ENCODE measurements around the gene NINJ2. TPM values are rescaled to one million over a fixed set of nuclear protein-coding genes. Genes with fewer than 3 reads are reported as not detected.

NINJ2 gene
- total RNA-seq, 1 donor from 2014 or later: 0.26 TPM

- peak; percentile 85 for FAIRE-seq
These were observed 124.3 kb downstream of the NINJ2 start for GRCh38 chr12:538731-539539.

GRCh38 chr12:537772-538171 is 125.5 kb downstream of the NINJ2 start:
- no peak for TF ChIP-seq CTCF (IDR thresholded peaks at IDR 0.05; ENCODE audit: insufficient read depth, low read length, severe bottlenecking)
- peak; percentile 92 for DNase-seq (ENCODE audit: low read depth)

More at GRCh38 chr12:538731-539539, 124.3 kb downstream of the NINJ2 start:
- Histone ChIP-seq H3K36me3 (ENCODE audit: control insufficient read depth, insufficient read depth, low read length) (no peaks in the 10 kb centered on the region), H3K27me3 (ENCODE audit: control insufficient read depth, insufficient read depth, low read length) (peaks cover 5% of the 10 kb centered on the region), H3K4me3 (ENCODE audit: low read depth, low read length) (no peak overlapping the region)
- no peak for TF ChIP-seq CTCF (IDR thresholded peaks at IDR 0.05; ENCODE audit: insufficient read depth, low read length, severe bottlenecking)
- DNase-seq (ENCODE audit: low read depth): peak; percentile 54

GRCh38 chr12:536751-537245 is 126.4 kb downstream of the NINJ2 start:
- DNase-seq (ENCODE audit: low read depth): no peak
- no peak overlapping the region for H3K4me3 ChIP-seq (ENCODE audit: low read depth, low read length)
- FAIRE-seq: no peak
- no peak for TF ChIP-seq CTCF (IDR thresholded peaks at IDR 0.05; ENCODE audit: insufficient read depth, low read length, severe bottlenecking)
- H3K36me3 ChIP-seq (ENCODE audit: control insufficient read depth, insufficient read depth, low read length): no peaks in the 10 kb centered on the region
- no peaks in the 10 kb centered on the region for H3K27me3 ChIP-seq (ENCODE audit: control insufficient read depth, insufficient read depth, low read length)

More at GRCh38 chr12:537772-538171, 125.5 kb downstream of the NINJ2 start:
- FAIRE-seq: peak; percentile 95
- no peaks in the 10 kb centered on the region for H3K36me3 ChIP-seq (ENCODE audit: control insufficient read depth, insufficient read depth, low read length)
- no peak overlapping the region for H3K4me3 ChIP-seq (ENCODE audit: low read depth, low read length)
- peaks cover 4% of the 10 kb centered on the region for H3K27me3 ChIP-seq (ENCODE audit: control insufficient read depth, insufficient read depth, low read length)

GRCh38 chr12:535396-535795 is 127.8 kb downstream of the NINJ2 start:
- H3K4me3 ChIP-seq (ENCODE audit: low read depth, low read length): no peak overlapping the region
- DNase-seq (ENCODE audit: low read depth): no peak
- TF ChIP-seq CTCF (IDR thresholded peaks at IDR 0.05; ENCODE audit: insufficient read depth, low read length, severe bottlenecking): no peak
- H3K36me3 ChIP-seq (ENCODE audit: control insufficient read depth, insufficient read depth, low read length): no peaks in the 10 kb centered on the region
- FAIRE-seq: no peak
- no peaks in the 10 kb centered on the region for H3K27me3 ChIP-seq (ENCODE audit: control insufficient read depth, insufficient read depth, low read length)

GRCh38 chr12:534216-534615 is 129.0 kb downstream of the NINJ2 start:
- no peak for TF ChIP-seq CTCF (IDR thresholded peaks at IDR 0.05; ENCODE audit: insufficient read depth, low read length, severe bottlenecking)
- no peak for FAIRE-seq

More at GRCh38 chr12:534216-534615, 129.0 kb downstream of the NINJ2 start:
- DNase-seq (ENCODE audit: low read depth): no peak
- Histone ChIP-seq H3K4me3 (ENCODE audit: low read depth, low read length) (no peak overlapping the region), H3K27me3 (ENCODE audit: control insufficient read depth, insufficient read depth, low read length) (no peaks in the 10 kb centered on the region), H3K36me3 (ENCODE audit: control insufficient read depth, insufficient read depth, low read length) (no peaks in the 10 kb centered on the region)

Data from bronchial epithelial cell (primary cell).